HAP-1 (cell line): ENCODE results near the gene LRIT2.

Experiments
- DNase-seq, 2 experiments: peaks; one replicate each; pipeline ENCODE4 v3.0.0-alpha.2; 2016 to 2020; ENCODE audit warnings: low spot score in 2 of 2
- H3K27me3 ChIP-seq: fragments of 250-450 bp; sonication (Bioruptor Pico); 2 replicates; pipeline ENCODE4 v1.5.1; 2020; ENCODE audit warnings: low read depth, mild to moderate bottlenecking, moderate library complexity
- H3K36me3 ChIP-seq: fragments of 250-450 bp; sonication (Bioruptor Pico); replicated peaks from 2 replicates; pipeline ENCODE4 v1.5.1; 2020; ENCODE audit warnings: mild to moderate bottlenecking
- H3K4me1 ChIP-seq: fragments of 250-450 bp; sonication (Bioruptor Pico); 2 replicates; pipeline ENCODE4 v1.5.1; 2020; ENCODE audit warnings: mild to moderate bottlenecking
- H3K4me3 ChIP-seq: fragments of 250-450 bp; sonication (Bioruptor Pico); 2 replicates; pipeline ENCODE4 v1.5.1; 2020; ENCODE audit warnings: mild to moderate bottlenecking, moderate library complexity
- H3K9me3 ChIP-seq: fragments of 250-450 bp; sonication (Bioruptor Pico); 2 replicates; pipeline ENCODE4 v1.5.1; 2020; ENCODE audit warnings: mild to moderate bottlenecking, moderate library complexity
- in situ Hi-C: fragments of 300-500 bp; cut with MboI; formaldehyde crosslinking; loops from 3 replicates; pipeline ENCODE4 v1.14.3; 2020; ENCODE audit warnings: low sequenced_read_pairs, inconsistent platforms, mixed read lengths

Gene LRIT2

GRCh38 chr10:84225427-84226173 lies at the start of gene LRIT2:
Gene LRIT2 (minus strand): TSS chr10:84225544. CDS start chr10:84225520, 24 bp downstream.
- in situ Hi-C loops, result no loop called here
- no peak within 1 kb of the TSS for H3K4me3 ChIP-seq
- no peaks in the 10 kb centered on the region for H3K27me3 ChIP-seq
- H3K36me3 ChIP-seq, result no peaks in the 10 kb centered on the region
- DNase-seq, result no peak
- no peaks in the 10 kb centered on the region for H3K4me1 ChIP-seq
- no peaks in the 10 kb centered on the region for H3K9me3 ChIP-seq

GRCh38 chr10:84270708-84271107 lies 45.4 kb upstream of the LRIT2 start:
- no peaks in the 10 kb centered on the region for H3K36me3 ChIP-seq
- no peak for DNase-seq
- H3K27me3 ChIP-seq, result peaks cover 11% of the 10 kb centered on the region

GRCh38 chr10:84269773-84270172 lies 44.4 kb upstream of the LRIT2 start:
- in situ Hi-C loops, result loop anchor here (10.0 to 25.0 kb wide), 2 partner anchors 95 to 443 kb away; no protein-coding TSS in a partner anchor
- Histone ChIP-seq H3K4me1 (no peaks in the 10 kb centered on the region), H3K9me3 (no peaks in the 10 kb centered on the region), H3K27me3 (peaks cover 11% of the 10 kb centered on the region), H3K36me3 (no peaks in the 10 kb centered on the region), H3K4me3 (no peak overlapping the region)
- DNase-seq, result no peak

More at GRCh38 chr10:84270708-84271107, 45.4 kb upstream of the LRIT2 start:
- H3K4me3 ChIP-seq, result no peak overlapping the region
- H3K4me1 ChIP-seq, result no peaks in the 10 kb centered on the region
- H3K9me3 ChIP-seq, result no peaks in the 10 kb centered on the region
- in situ Hi-C loops, result loop anchor here (25.0 kb wide), 1 partner anchor 442 kb away; no protein-coding TSS in a partner anchor

GRCh38 chr10:84269162-84269561 lies 43.8 kb upstream of the LRIT2 start:
- H3K27me3 ChIP-seq, result peaks cover 11% of the 10 kb centered on the region; the same call in 1 of the 2 replicates
- no peaks in the 10 kb centered on the region for H3K9me3 ChIP-seq
- no peaks in the 10 kb centered on the region for H3K4me1 ChIP-seq
- H3K4me3 ChIP-seq, result no peak overlapping the region
- in situ Hi-C loops, result loop anchor here (10.0 to 25.0 kb wide), 2 partner anchors 96 to 443 kb away; no protein-coding TSS in a partner anchor
- no peaks in the 10 kb centered on the region for H3K36me3 ChIP-seq
- DNase-seq, result no peak

GRCh38 chr10:84267503-84268126 lies 42.3 kb upstream of the LRIT2 start:
- Histone ChIP-seq H3K9me3 (no peaks in the 10 kb centered on the region), H3K4me3 (no peak overlapping the region), H3K36me3 (no peaks in the 10 kb centered on the region), H3K27me3 (peaks cover 16% of the 10 kb centered on the region; the same call in 1 of the 2 replicates), H3K4me1 (no peaks in the 10 kb centered on the region)
- peak; percentile 22 to 72 for DNase-seq
- in situ Hi-C loops, result loop anchor here (10.0 to 25.0 kb wide), 2 partner anchors 97 to 445 kb away; no protein-coding TSS in a partner anchor

GRCh38 chr10:84265418-84265817 lies 40.1 kb upstream of the LRIT2 start:
- no peak for DNase-seq
- Histone ChIP-seq H3K4me3 (no peak overlapping the region), H3K27me3 (peaks cover 9% of the 10 kb centered on the region; the same call in 1 of the 2 replicates), H3K9me3 (no peaks in the 10 kb centered on the region), H3K36me3 (no peaks in the 10 kb centered on the region), H3K4me1 (no peaks in the 10 kb centered on the region)
- in situ Hi-C loops, result loop anchor here (10.0 to 25.0 kb wide), 2 partner anchors 99 to 447 kb away; no protein-coding TSS in a partner anchor

GRCh38 chr10:84264611-84265141 lies 39.3 kb upstream of the LRIT2 start:
- H3K4me3 ChIP-seq, result no peak overlapping the region
- H3K36me3 ChIP-seq, result no peaks in the 10 kb centered on the region
- H3K4me1 ChIP-seq, result no peaks in the 10 kb centered on the region
- peak; percentile 44 to 77 for DNase-seq
- no peaks in the 10 kb centered on the region for H3K9me3 ChIP-seq
- in situ Hi-C loops, result loop anchor here (5.0 to 25.0 kb wide), 3 partner anchors 100 to 448 kb away; no protein-coding TSS in a partner anchor
- H3K27me3 ChIP-seq, result peaks cover 9% of the 10 kb centered on the region; the same call in 1 of the 2 replicates

- Histone ChIP-seq H3K9me3 (no peaks in the 10 kb centered on the region), H3K4me3 (no peak overlapping the region), H3K4me1 (no peaks in the 10 kb centered on the region), H3K36me3 (no peaks in the 10 kb centered on the region), H3K27me3 (peaks cover 9% of the 10 kb centered on the region; the same call in 1 of the 2 replicates)
- in situ Hi-C loops, result loop anchor here (5.0 to 25.0 kb wide), 3 partner anchors 101 to 449 kb away; no protein-coding TSS in a partner anchor
- DNase-seq, result no peak
Observed at GRCh38 chr10:84263716-84264115, 38.4 kb upstream of the LRIT2 start.

GRCh38 chr10:84262190-84262956 lies 37.0 kb upstream of the LRIT2 start:
- no peaks in the 10 kb centered on the region for H3K4me1 ChIP-seq
- H3K36me3 ChIP-seq, result no peaks in the 10 kb centered on the region
- H3K4me3 ChIP-seq, result no peak overlapping the region
- H3K9me3 ChIP-seq, result no peaks in the 10 kb centered on the region
- H3K27me3 ChIP-seq, result peaks cover 9% of the 10 kb centered on the region; the same call in 1 of the 2 replicates
- in situ Hi-C loops, result loop anchor here (5.0 to 25.0 kb wide), 3 partner anchors 102 to 450 kb away; no protein-coding TSS in a partner anchor
- no peak for DNase-seq

GRCh38 chr10:84261236-84261915 lies 36.0 kb upstream of the LRIT2 start:
- Histone ChIP-seq H3K36me3 (no peaks in the 10 kb centered on the region), H3K4me3 (no peak overlapping the region), H3K27me3 (peaks cover 9% of the 10 kb centered on the region; the same call in 1 of the 2 replicates), H3K4me1 (no peaks in the 10 kb centered on the region), H3K9me3 (no peaks in the 10 kb centered on the region)
- no peak for DNase-seq
- in situ Hi-C loops, result loop anchor here (5.0 to 25.0 kb wide), 3 partner anchors 103 to 451 kb away; no protein-coding TSS in a partner anchor

GRCh38 chr10:84258034-84258695 lies 32.8 kb upstream of the LRIT2 start:
- no peak for DNase-seq
- no peak overlapping the region for H3K4me3 ChIP-seq
- H3K36me3 ChIP-seq, result no peaks in the 10 kb centered on the region
- peaks cover 2% of the 10 kb centered on the region; the same call in 1 of the 2 replicates for H3K27me3 ChIP-seq
- no peaks in the 10 kb centered on the region for H3K9me3 ChIP-seq
- H3K4me1 ChIP-seq, result no peaks in the 10 kb centered on the region
- in situ Hi-C loops, result loop anchor here (25.0 kb wide), 1 partner anchor 454 kb away; no protein-coding TSS in a partner anchor
